CD4-positive, alpha-beta memory T cell (primary cell): ENCODE data around the gene PIK3R2. TPM values are rescaled to one million over a fixed set of nuclear protein-coding genes. Genes with fewer than 3 reads are reported as not detected.

ENCODE experiments used
- CTCF ChIA-PET: fragments of 350-600 bp; sonication (Branson Sonifier 250); formaldehyde crosslinking; loops from one replicate; lab custom pipeline; 2021; ENCODE audit warnings: inconsistent platforms; ENCODE audit not compliant: partially characterized antibody; lab: Charles Lee
- POLR2A ChIA-PET: fragments of 350-600 bp; sonication (Branson Sonifier 250); formaldehyde crosslinking; loops from one replicate; lab custom pipeline; 2021; ENCODE audit not compliant: partially characterized antibody; lab: Charles Lee
- DNase-seq, 5 donors: peaks; one replicate each; pipeline versions ENCODE4 v3.0.0 to v3.0.0-alpha.2; 2020 to 2022; ENCODE audit warnings: mixed read lengths in 1 of 5
- H3K27ac ChIP-seq: one replicate; pipeline ENCODE4 v1.7.0; 2013; ENCODE audit warnings: low read depth, low read length
- H3K27me3 ChIP-seq: 2 replicates; pipeline ENCODE4 v1.7.0; 2013; ENCODE audit warnings: mild to moderate bottlenecking, low read length, moderate library complexity; ENCODE audit not compliant: insufficient read depth
- H3K36me3 ChIP-seq: 2 replicates; pipeline ENCODE4 v1.7.0; 2013; ENCODE audit warnings: mild to moderate bottlenecking, low read length, moderate library complexity; ENCODE audit not compliant: insufficient read depth
- H3K4me1 ChIP-seq: 2 replicates; pipeline ENCODE4 v1.7.0; 2013; ENCODE audit warnings: mild to moderate bottlenecking, low read length, moderate library complexity; ENCODE audit not compliant: insufficient read depth
- H3K4me3 ChIP-seq, 2 donors: one replicate each; pipeline ENCODE4 v1.7.0; 2013; ENCODE audit warnings: low read length in 2 of 2, mild to moderate bottlenecking in 1 of 2
- H3K9me3 ChIP-seq, 2 donors: one replicate each; pipeline ENCODE4 v1.7.0; 2013; ENCODE audit warnings: low read length in 2 of 2, control low read depth in 1 of 2; ENCODE audit not compliant: control insufficient read depth in 1 of 2
- H3K27ac Mint-ChIP-seq, 7 donors: one replicate each; pipeline ENCODE4 v1.8.0; 2020 to 2021; ENCODE audit warnings: mixed read lengths in 7 of 7, mild to moderate bottlenecking in 6 of 7, inconsistent platforms in 3 of 7, moderate library complexity in 3 of 7
- H3K27me3 Mint-ChIP-seq, 2 donors: one replicate each; pipeline ENCODE4 v1.8.0; 2020 to 2021; ENCODE audit warnings: mixed read lengths in 2 of 2
- H3K36me3 Mint-ChIP-seq, 2 donors: one replicate each; pipeline ENCODE4 v1.8.0; 2020 to 2021; ENCODE audit warnings: mixed read lengths in 2 of 2, inconsistent platforms in 1 of 2, mild to moderate bottlenecking in 1 of 2
- H3K4me1 Mint-ChIP-seq, 4 donors: one replicate each; pipeline ENCODE4 v1.8.0; 2020 to 2021; ENCODE audit warnings: mixed read lengths in 4 of 4, mild to moderate bottlenecking in 1 of 4
- H3K4me3 Mint-ChIP-seq, 8 donors: one replicate each; pipeline ENCODE4 v1.8.0; 2020 to 2021; ENCODE audit warnings: mixed read lengths in 8 of 8, mild to moderate bottlenecking in 7 of 8, moderate library complexity in 6 of 8, inconsistent platforms in 3 of 8
- H3K9me3 Mint-ChIP-seq, 8 donors: one replicate each; pipeline ENCODE4 v1.8.0; 2020 to 2021; ENCODE audit warnings: mixed read lengths in 8 of 8, mild to moderate bottlenecking in 5 of 8, inconsistent platforms in 3 of 8, moderate library complexity in 1 of 8
- intact Hi-C: fragments of 100-400 bp; cut with micrococcal nuclease; formaldehyde crosslinking; loops from one replicate; pipeline ENCODE4 v1.15.1; 2023
- polyA plus RNA-seq, 2 donors: library from polyadenylated mRNA; unstranded; fragments of 300-500 nt; fragmentation: Illumina TruSeq; gene quantifications; one replicate each; pipeline ENCODE4 v1.2.3, GENCODE V29; 2021
- total RNA-seq, 2 experiments: library from RNA; stranded (reverse); gene quantifications; one replicate each; pipeline ENCODE4 v1.2.3, GENCODE V29; 2021

The PIK3R2 gene
- total and polyA plus RNA-seq, 4 experiments from 2014 or later = 1.5 to 23.0 (median 12.4) TPM

DNA sequence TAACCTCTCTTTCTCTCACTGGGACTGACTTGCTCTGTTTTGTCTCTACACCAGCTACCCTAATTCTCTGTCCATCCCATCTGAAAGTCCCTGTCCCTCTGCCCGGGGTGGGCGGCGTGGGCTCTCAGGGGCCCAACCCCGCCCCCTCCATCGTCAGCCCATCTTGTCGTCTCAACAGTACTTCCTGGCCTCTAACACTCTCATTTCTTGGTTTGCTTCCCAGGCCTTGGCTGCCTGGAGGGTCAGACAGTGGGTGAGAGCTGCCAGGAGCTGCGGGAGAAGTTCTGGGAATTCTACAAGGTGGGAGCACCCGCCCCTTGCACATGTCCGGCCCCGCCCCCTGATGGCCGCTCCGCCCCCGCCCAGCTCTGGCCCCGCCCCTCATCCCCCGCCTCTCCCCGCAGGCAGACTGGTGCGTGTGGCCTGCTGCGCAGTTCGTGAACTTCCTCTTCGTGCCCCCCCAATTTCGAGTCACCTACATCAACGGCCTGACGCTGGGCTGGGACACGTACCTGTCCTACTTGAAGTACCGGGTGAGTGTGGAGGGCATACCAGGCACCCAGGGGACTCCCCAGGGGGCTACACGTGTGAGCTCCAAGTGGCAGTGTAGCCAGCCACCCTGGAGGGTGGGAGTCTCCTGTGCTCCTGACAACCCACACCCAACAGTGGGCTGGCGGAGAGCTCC, 41.7 kb downstream of the PIK3R2 start:
- intact Hi-C loops = no loop called here
- H3K9me3 Mint-ChIP-seq = peaks cover 0 to 7% (median 0%) of the 10 kb centered on the region in 8 donors
- H3K9me3 ChIP-seq = no peaks in the 10 kb centered on the region
- CTCF ChIA-PET = interaction anchor here (0.8 to 7.0 kb wide), 3 partner anchors 58 to 134 kb away, joined by 3 to 79 read pairs (median 3); a partner anchor contains a TSS
- no peaks in the 10 kb centered on the region for H3K36me3 ChIP-seq
- H3K27me3 Mint-ChIP-seq = no peaks in the 10 kb centered on the region
- POLR2A ChIA-PET = interaction anchor here (0.9 to 5.3 kb wide), 4 partner anchors 9 to 110 kb away, joined by 3 to 78 read pairs (median 40); partner anchors contain the start of genes JUND and RAB3A
- no peaks in the 10 kb centered on the region for H3K27me3 ChIP-seq
- H3K27ac Mint-ChIP-seq = peak overlapping the region; percentile 53 to 96 (median 79)
- H3K4me1 ChIP-seq = peaks cover 22% of the 10 kb centered on the region
- H3K4me3 Mint-ChIP-seq = peak overlapping the region; percentile 87 to 96 (median 92)
- H3K4me1 Mint-ChIP-seq = peaks cover 11 to 34% (median 22%) of the 10 kb centered on the region in 4 donors
- H3K4me3 ChIP-seq = peak overlapping the region in 1 of 2 donors; percentile 63
- H3K27ac ChIP-seq = no peak overlapping the region
- H3K36me3 Mint-ChIP-seq = peaks cover 9 to 19% of the 10 kb centered on the region in 2 donors
- DNase-seq = peak in 1 of 5 donors; percentile 17

DNA sequence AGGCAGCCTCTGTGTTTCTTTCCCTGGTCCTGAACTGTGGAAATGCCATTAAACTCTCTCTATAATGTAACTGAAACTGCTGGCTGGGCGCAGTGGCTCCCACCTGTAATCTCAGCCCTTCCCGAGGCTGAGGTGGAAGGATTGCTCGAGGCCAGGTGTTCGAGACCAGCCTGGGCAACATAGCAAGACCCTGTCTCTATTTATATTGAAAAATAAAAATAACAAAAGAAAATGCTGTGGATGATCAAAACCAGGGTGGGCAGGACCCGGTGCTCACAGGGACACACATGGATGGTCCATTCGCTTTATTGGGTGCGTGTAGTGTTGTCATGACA, 43.5 kb downstream of the PIK3R2 start:
- no peaks in the 10 kb centered on the region for H3K9me3 ChIP-seq
- no peaks in the 10 kb centered on the region for H3K27me3 ChIP-seq
- CTCF ChIA-PET = interaction anchor here (1.0 to 7.0 kb wide), 3 partner anchors 55 to 132 kb away, joined by 4 to 79 read pairs (median 8); a partner anchor contains a TSS
- no peak overlapping the region for H3K4me3 ChIP-seq
- Mint-ChIP-seq H3K9me3 (peaks cover 0 to 7% (median 0%) of the 10 kb centered on the region in 8 donors), H3K4me3 (peak overlapping the region in 2 of 8 donors; percentile 29 to 49), H3K4me1 (peaks cover 12 to 34% (median 23%) of the 10 kb centered on the region in 4 donors), H3K27ac (peak overlapping the region in 2 of 7 donors; percentile 30 to 35), H3K27me3 (no peaks in the 10 kb centered on the region), H3K36me3 (peaks cover 9 to 19% of the 10 kb centered on the region in 2 donors)
- H3K4me1 ChIP-seq = peaks cover 22% of the 10 kb centered on the region
- intact Hi-C loops = no loop called here
- H3K36me3 ChIP-seq = no peaks in the 10 kb centered on the region
- POLR2A ChIA-PET = no interaction called here
- no peak for DNase-seq
- H3K27ac ChIP-seq = no peak overlapping the region

DNA sequence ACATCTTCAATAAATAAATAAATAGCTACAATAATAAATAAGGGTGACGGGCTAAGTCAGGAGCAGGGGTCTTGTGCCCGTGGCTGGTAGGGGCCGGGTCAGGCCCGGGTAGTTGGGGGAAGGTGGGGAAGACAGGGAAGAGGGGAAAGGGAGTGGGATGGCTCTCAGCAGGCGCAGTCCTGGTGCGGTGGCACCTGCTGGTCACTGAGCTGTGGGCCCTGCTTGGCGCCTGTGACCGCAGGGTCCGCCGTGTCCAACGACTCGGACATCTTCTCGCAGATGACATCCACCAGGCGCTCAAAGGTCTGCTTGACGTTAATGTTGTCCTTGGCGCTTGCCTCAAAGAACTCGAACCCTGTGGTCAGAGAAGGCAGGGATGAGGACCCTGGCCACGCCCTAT, 44.3 kb downstream of the PIK3R2 start:
- Histone ChIP-seq H3K27ac (no peak overlapping the region), H3K9me3 (no peaks in the 10 kb centered on the region), H3K27me3 (no peaks in the 10 kb centered on the region), H3K4me1 (peaks cover 17% of the 10 kb centered on the region), H3K36me3 (no peaks in the 10 kb centered on the region), H3K4me3 (no peak overlapping the region)
- ChIA-PET CTCF (interaction anchor here (0.7 to 2.1 kb wide), 3 partner anchors 55 to 132 kb away, joined by 4 to 8 read pairs (median 4); no protein-coding TSS in a partner anchor), POLR2A (no interaction called here)
- Mint-ChIP-seq H3K36me3 (peaks cover 9 to 18% of the 10 kb centered on the region in 2 donors), H3K9me3 (peaks cover 0 to 4% (median 0%) of the 10 kb centered on the region in 8 donors), H3K4me1 (peaks cover 12 to 32% (median 21%) of the 10 kb centered on the region in 4 donors), H3K4me3 (no peak overlapping the region), H3K27me3 (no peaks in the 10 kb centered on the region), H3K27ac (peak overlapping the region in 1 of 7 donors; percentile 10)
- intact Hi-C loops = no loop called here
- DNase-seq = no peak

DNA sequence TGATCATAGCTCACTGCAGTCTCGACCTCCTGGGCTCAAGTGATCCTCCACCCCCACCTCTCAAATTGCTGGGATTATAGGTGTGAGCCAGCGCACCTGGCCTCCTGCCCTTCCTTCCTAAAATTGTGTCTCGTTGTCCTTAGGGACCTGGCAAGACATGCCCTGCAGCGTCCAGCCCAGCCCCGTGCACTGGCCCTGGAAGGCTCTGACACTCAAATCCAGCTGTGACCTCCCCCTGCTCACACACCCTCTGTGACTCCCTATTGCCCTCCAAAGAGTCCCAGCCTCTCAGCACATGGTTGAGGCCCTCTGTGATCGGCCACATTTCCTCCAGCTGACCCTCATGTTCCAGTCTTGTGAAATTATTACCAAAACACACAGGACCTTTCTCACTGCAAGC, 45.0 kb downstream of the PIK3R2 start:
- Mint-ChIP-seq H3K27me3 (no peaks in the 10 kb centered on the region), H3K36me3 (peaks cover 9 to 13% of the 10 kb centered on the region in 2 donors), H3K9me3 (peaks cover 0 to 1% (median 0%) of the 10 kb centered on the region in 8 donors), H3K4me1 (peaks cover 14 to 33% (median 23%) of the 10 kb centered on the region in 4 donors), H3K4me3 (peak overlapping the region in 1 of 8 donors; percentile 39), H3K27ac (peak overlapping the region in 1 of 7 donors; percentile 18)
- intact Hi-C loops = no loop called here
- Histone ChIP-seq H3K27ac (no peak overlapping the region), H3K27me3 (no peaks in the 10 kb centered on the region), H3K4me1 (peaks cover 24% of the 10 kb centered on the region), H3K4me3 (no peak overlapping the region), H3K9me3 (no peaks in the 10 kb centered on the region), H3K36me3 (no peaks in the 10 kb centered on the region)
- ChIA-PET CTCF (interaction anchor here (0.7 to 2.1 kb wide), 3 partner anchors 16 to 120 kb away, joined by 3 to 8 read pairs (median 4); no protein-coding TSS in a partner anchor), POLR2A (interaction anchor here (1.4 kb wide), 1 partner anchor 83 kb away, joined by 4 read pairs; no protein-coding TSS in a partner anchor)
- DNase-seq = no peak

DNA sequence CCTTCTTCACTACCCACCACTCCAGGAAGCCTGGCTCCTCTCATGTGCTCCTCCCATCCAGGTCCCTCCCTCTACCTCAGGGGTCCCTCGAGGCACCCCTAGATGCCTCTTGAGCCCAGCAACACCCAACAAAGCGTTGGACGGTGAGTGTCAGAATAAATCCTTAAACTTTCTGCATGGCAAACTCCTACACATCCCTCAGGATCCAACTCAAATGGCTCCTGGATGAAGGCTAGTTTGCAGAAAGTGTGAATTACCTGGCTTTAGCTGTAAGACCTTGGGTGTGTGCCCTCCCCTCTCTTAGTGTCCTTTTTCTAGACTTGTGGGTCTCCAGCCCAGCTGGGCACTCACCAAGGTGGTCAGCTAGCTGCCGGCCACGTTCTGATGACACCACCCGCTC, 45.4 kb downstream of the PIK3R2 start:
- no peak overlapping the region for H3K4me3 ChIP-seq
- intact Hi-C loops = no loop called here
- no peak overlapping the region for H3K27ac ChIP-seq
- H3K9me3 Mint-ChIP-seq = no peaks in the 10 kb centered on the region
- no peak for DNase-seq
- ChIA-PET POLR2A (interaction anchor here (1.4 kb wide), 1 partner anchor 82 kb away, joined by 4 read pairs; no protein-coding TSS in a partner anchor), CTCF (interaction anchor here (1.2 to 2.1 kb wide), 2 partner anchors 17 to 54 kb away, joined by 3 to 8 read pairs; no protein-coding TSS in a partner anchor)
- peaks cover 27% of the 10 kb centered on the region for H3K4me1 ChIP-seq
- peak overlapping the region in 1 of 8 donors; percentile 39 for H3K4me3 Mint-ChIP-seq
- no peaks in the 10 kb centered on the region for H3K27me3 ChIP-seq
- peaks cover 17 to 37% (median 25%) of the 10 kb centered on the region in 4 donors for H3K4me1 Mint-ChIP-seq
- H3K9me3 ChIP-seq = no peaks in the 10 kb centered on the region
- H3K27me3 Mint-ChIP-seq = no peaks in the 10 kb centered on the region
- H3K36me3 ChIP-seq = no peaks in the 10 kb centered on the region
- H3K36me3 Mint-ChIP-seq = peaks cover 9 to 11% of the 10 kb centered on the region in 2 donors
- peak overlapping the region in 1 of 7 donors; percentile 84 for H3K27ac Mint-ChIP-seq

DNA sequence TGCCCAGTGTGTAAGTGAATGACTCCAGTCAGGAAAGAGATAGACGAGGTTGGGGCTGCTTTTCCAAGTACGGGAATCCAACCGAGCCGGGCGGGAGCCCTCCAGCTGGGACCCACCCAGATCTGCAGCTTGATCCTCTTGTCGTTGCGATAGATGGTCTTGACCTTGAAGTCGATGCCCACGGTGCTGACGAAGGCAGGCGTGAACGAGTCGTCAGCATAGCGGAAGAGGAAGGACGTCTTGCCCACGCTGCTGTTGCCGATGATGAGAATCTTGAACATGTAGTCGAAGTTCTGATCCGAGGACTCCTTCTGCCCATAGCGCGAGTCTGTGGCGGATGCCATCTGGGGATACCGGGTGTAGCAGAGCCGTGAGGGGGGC, 49.4 kb downstream of the PIK3R2 start:
- Mint-ChIP-seq H3K9me3 (no peaks in the 10 kb centered on the region), H3K4me1 (peaks cover 13 to 40% (median 22%) of the 10 kb centered on the region in 4 donors), H3K36me3 (peaks cover 9 to 15% of the 10 kb centered on the region in 2 donors), H3K27ac (peak overlapping the region in 4 of 7 donors; percentile 11 to 98 (median 64)), H3K27me3 (no peaks in the 10 kb centered on the region), H3K4me3 (peak overlapping the region; percentile 69 to 97 (median 90))
- POLR2A ChIA-PET = interaction anchor here (0.9 to 5.3 kb wide), 3 partner anchors 10 to 78 kb away, joined by 3 to 78 read pairs (median 4); partner anchors contain the start of gene MPV17L2
- Histone ChIP-seq H3K27me3 (no peaks in the 10 kb centered on the region), H3K36me3 (no peaks in the 10 kb centered on the region), H3K9me3 (no peaks in the 10 kb centered on the region), H3K4me1 (peaks cover 23% of the 10 kb centered on the region), H3K4me3 (no peak overlapping the region), H3K27ac (no peak overlapping the region)
- no peak for DNase-seq
- CTCF ChIA-PET = interaction anchor here (1.2 to 10.7 kb wide), 3 partner anchors 50 to 211 kb away, joined by 3 to 150 read pairs (median 3); a partner anchor contains a TSS
- intact Hi-C loops = no loop called here
